Erythroblast (primary cell): ENCODE results near the gene MMAA.
"Not testable (repeated sequence)": the region's sequence is repeated elsewhere in the genome, so short reads cannot be mapped to it uniquely, and the experiment has no call there.

ENCODE experiments used
- DNase-seq, 2 experiments: peaks; one replicate each; lab custom pipeline; 2025; lab: John Stamatoyannopoulos, UW
- GATA1 ChIP-seq: IDR thresholded peaks from 2 replicates; pipeline ENCODE4 v1.6.1; 2011; ENCODE audit warnings: low read depth, mild to moderate bottlenecking, control low read depth, low read length, moderate library complexity
- POLR2A ChIP-seq: IDR thresholded peaks from 2 replicates; pipeline ENCODE4 v1.6.1; 2011; ENCODE audit warnings: mild to moderate bottlenecking, low read length

Gene MMAA

GRCh38 chr4:145618210-145618931 is 814 bp upstream of the MMAA start:
- TF ChIP-seq GATA1 (no peak), POLR2A (no peak)
- peak; percentile 61 to 65 for DNase-seq

- TF ChIP-seq GATA1 (no peak), POLR2A (no peak)
- DNase-seq, result peak; percentile 81 to 83
Observed at GRCh38 chr4:145619639-145619996, 433 bp downstream of the MMAA start.

GRCh38 chr4:145622067-145622466 is 2.9 kb downstream of the MMAA start:
- peak in 1 of 2 experiments; percentile 21 for DNase-seq

GRCh38 chr4:145623831-145624230 is 4.6 kb downstream of the MMAA start:
- peak; percentile 6 to 44 for DNase-seq
- TF ChIP-seq POLR2A (no peak), GATA1 (no peak)

- TF ChIP-seq GATA1 (no peak), POLR2A (no peak)
- DNase-seq, result no peak
Observed at GRCh38 chr4:145625677-145626622, 6.8 kb downstream of the MMAA start.

- DNase-seq, result no peak
- no peak for TF ChIP-seq GATA1
- TF ChIP-seq POLR2A, result no peak
Observed at GRCh38 chr4:145626623-145626982, 7.4 kb downstream of the MMAA start.

- TF ChIP-seq POLR2A, result no peak
- TF ChIP-seq GATA1, result no peak
- DNase-seq, result no peak
Observed at GRCh38 chr4:145635117-145635516, 15.9 kb downstream of the MMAA start.

GRCh38 chr4:145635630-145636029 is 16.4 kb downstream of the MMAA start:
- DNase-seq, result no peak
- TF ChIP-seq GATA1, result no peak
- TF ChIP-seq POLR2A, result no peak

GRCh38 chr4:145639186-145639698 is 20.1 kb downstream of the MMAA start:
- DNase-seq, result no peak

GRCh38 chr4:145640236-145640635 is 21.1 kb downstream of the MMAA start:
- not testable (repeated sequence) for DNase-seq

More at GRCh38 chr4:145639186-145639698, 20.1 kb downstream of the MMAA start:
- TF ChIP-seq POLR2A (no peak), GATA1 (no peak)

GRCh38 chr4:145643295-145643694 is 24.1 kb downstream of the MMAA start:
- DNase-seq, result no peak
- TF ChIP-seq POLR2A (no peak), GATA1 (no peak)

GRCh38 chr4:145644699-145645098 is 25.5 kb downstream of the MMAA start:
- TF ChIP-seq GATA1, result no peak
- DNase-seq, result peak; percentile 7 to 26

- TF ChIP-seq GATA1 (no peak), POLR2A (no peak)
- DNase-seq, result no peak
Observed at GRCh38 chr4:145656156-145656555, 37.0 kb downstream of the MMAA start.

- DNase-seq, result no peak
- no peak for TF ChIP-seq POLR2A
- no peak for TF ChIP-seq GATA1
Observed at GRCh38 chr4:145660064-145660463, 40.9 kb downstream of the MMAA start.

GRCh38 chr4:145663194-145663593 is 44.0 kb downstream of the MMAA start:
- TF ChIP-seq POLR2A (no peak), GATA1 (no peak)
- no peak for DNase-seq
